Mucosa of stomach (tissue), 1 donor: ENCODE results near the gene EML3.
"Not testable (repeated sequence)": the region's sequence is repeated elsewhere in the genome, so short reads cannot be mapped to it uniquely, and the experiment has no call there.

Experiments
- H3K27me3 ChIP-seq: one replicate; pipeline ENCODE4 v1.7.0; 2013; ENCODE audit warnings: mild to moderate bottlenecking, low read length; ENCODE audit not compliant: control insufficient read depth, insufficient read depth
- H3K36me3 ChIP-seq: one replicate; pipeline ENCODE4 v1.7.0; 2013; ENCODE audit warnings: low read length; ENCODE audit not compliant: control insufficient read depth, insufficient read depth
- H3K4me1 ChIP-seq: one replicate; pipeline ENCODE4 v1.7.0; 2013; ENCODE audit warnings: mild to moderate bottlenecking, low read length; ENCODE audit not compliant: control insufficient read depth, insufficient read depth
- H3K4me3 ChIP-seq: one replicate; pipeline ENCODE4 v1.7.0; 2013; ENCODE audit warnings: low read length
- H3K9ac ChIP-seq: one replicate; pipeline ENCODE4 v1.7.0; 2013; ENCODE audit warnings: mild to moderate bottlenecking, low read length, moderate library complexity
- H3K9me3 ChIP-seq: one replicate; pipeline ENCODE4 v1.7.0; 2013; ENCODE audit warnings: mild to moderate bottlenecking, low read length, moderate library complexity; ENCODE audit not compliant: control insufficient read depth
- donor health status: Pancreatic carcinoma.

EML3 gene

DNA sequence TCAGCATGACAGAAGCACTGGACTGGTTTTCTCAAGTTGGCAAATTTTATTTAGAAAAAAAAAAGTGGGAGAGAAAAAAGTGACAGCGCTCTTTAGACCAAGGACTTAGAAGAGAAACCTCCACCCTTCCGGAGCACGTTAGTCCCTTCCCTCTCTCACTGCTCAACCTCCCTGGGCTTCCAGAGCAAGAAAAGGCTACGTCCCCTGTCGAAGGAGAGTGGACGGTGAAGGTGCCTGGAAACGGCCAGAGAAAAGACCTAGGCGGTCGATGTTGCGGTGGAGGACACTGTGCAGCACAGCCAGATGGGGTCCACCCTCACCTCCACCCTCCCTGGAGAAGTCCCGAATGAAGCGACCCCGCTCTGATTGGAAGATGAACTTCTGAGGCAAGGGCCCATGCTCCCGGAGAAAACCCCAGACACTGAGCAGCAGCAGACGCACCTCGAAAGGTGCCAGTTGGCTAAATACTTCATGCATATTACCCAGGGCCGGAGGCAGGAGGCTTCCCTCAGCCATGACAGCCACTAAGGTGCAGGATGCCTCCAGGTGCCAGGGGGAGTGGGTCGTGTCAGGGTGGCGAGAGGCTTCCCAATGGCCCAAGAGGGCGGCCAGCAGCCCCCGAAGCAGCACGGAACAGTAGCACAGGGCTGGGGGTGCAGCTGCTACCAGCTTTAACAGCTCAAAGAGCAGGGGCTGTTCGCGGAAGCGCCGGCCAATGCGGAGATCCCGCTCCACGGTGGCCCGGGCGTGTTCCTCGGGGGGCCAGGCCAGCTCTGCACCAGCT is 34.4 kb upstream of the EML3 start:
- Histone ChIP-seq H3K27me3 (no peaks in the 10 kb centered on the region), H3K4me1 (peaks cover 21% of the 10 kb centered on the region), H3K9me3 (no peaks in the 10 kb centered on the region), H3K4me3 (no peak overlapping the region), H3K9ac (peak overlapping the region; percentile 22), H3K36me3 (peaks cover 17% of the 10 kb centered on the region)

DNA sequence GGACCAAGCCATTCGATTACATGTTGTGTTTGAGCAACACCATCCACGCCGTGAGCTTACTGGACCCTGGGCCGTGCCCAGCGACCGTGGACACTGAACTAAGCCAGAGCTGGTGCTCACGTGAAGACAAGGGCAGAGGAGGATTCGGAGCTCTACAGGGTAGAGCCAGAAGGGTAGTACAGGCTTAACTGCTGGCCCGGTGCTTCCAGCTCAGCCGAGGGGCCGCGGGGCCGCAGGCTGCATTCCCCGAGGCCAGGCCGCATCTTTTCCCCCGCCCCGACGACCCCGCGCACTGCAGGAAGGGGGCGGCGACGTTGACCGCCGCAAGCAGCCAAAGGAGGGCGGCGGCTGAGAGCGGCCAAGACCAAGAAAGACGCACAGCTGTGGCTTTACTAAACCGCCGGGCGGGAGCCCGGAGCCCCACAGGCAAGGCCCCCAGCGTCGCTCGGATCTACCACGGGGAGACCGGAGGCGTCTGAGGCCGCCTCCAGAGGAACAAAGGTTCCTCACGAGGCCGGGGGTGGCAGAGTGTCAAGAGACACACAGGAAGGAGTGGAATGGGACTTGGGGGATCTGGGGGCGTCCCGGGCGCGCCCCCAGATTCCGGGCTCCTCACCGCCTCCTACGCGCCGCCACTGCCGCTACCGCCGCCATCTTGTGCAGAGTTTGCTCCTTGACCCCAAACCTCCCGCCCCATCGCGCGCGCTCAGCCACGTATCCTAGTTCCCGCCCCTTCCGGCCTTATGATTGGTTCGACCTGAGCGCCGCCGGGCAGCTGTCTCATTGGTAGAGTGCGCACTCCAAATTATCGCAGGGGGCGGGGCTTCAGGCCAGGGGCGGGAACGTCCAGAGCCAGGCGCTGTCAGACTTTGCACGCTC is 33.6 kb upstream of the EML3 start, which contains the start of gene GANAB:
GANAB (minus strand) TSS at position 668 of the 879 bp plus-strand sequence; CDS start at position 654, 14 bp downstream.
- H3K27me3 ChIP-seq = no peaks in the 10 kb centered on the region
- no peaks in the 10 kb centered on the region for H3K9me3 ChIP-seq
- H3K9ac ChIP-seq = peak within 1 kb of the TSS; percentile 69
- peak within 1 kb of the TSS; percentile 60 for H3K4me3 ChIP-seq
- peaks cover 13% of the 10 kb centered on the region for H3K4me1 ChIP-seq
- H3K36me3 ChIP-seq = peaks cover 17% of the 10 kb centered on the region

DNA sequence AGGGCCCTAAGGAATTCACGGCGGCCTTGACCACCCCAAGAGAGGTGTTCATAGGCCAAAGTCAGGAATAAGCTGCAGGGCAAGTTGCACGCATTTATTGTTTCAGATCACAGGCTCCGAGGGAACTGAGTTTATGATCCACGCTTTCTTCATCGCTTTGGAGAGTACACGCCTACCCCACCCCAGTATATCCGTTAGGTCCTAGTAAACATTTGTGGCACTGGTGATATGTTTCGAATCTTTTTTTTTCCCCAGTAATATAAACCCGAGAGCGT is 33.0 kb upstream of the EML3 start:
- Histone ChIP-seq H3K4me3 (peak overlapping the region; percentile 60), H3K9me3 (no peaks in the 10 kb centered on the region), H3K27me3 (no peaks in the 10 kb centered on the region), H3K36me3 (peaks cover 17% of the 10 kb centered on the region), H3K9ac (peak overlapping the region; percentile 69), H3K4me1 (peaks cover 13% of the 10 kb centered on the region)

DNA sequence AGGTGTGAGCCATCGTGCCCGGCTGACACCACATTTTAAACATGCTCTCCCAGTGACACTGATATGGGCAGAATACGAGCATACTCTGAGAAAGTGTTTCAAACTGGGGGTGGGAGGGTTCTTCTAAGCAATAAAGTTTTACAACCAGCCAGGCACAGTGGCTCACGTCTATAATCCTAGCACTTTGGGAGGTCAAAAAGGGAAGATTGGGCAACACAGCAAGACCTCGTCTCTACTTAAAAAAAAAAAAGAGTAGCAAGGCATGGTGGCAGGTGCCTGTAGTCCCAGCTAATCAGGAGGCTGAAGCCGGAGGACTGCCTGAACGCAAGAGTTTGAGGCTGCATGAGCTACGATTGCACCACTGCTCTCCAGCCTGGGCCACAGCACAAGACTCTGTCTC is 31.6 kb upstream of the EML3 start:
- Histone ChIP-seq H3K9ac (no peak overlapping the region), H3K4me3 (no peak overlapping the region), H3K9me3 (no peaks in the 10 kb centered on the region), H3K4me1 (peaks cover 13% of the 10 kb centered on the region), H3K36me3 (peaks cover 14% of the 10 kb centered on the region), H3K27me3 (no peaks in the 10 kb centered on the region)

DNA sequence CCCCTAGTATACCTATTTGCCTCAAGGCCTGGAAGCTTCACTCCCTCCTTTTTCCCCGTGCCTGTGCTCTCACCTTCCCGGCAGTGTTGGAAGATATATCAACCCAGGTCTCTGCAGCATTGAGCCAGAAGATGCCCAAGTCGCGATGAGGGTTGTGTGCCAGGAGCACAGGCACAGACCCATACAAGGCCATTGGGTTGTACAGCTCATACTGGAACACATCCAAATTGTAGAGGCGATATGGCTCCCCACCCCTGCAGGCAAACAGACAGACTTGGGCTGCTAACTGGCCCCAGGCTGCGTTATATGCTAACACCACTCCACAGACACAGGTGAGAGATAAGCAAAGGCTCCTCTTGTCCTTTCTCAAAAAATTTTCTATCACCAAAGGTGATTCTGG is 19.9 kb upstream of the EML3 start:
- Histone ChIP-seq H3K4me3 (no peak overlapping the region), H3K9ac (no peak overlapping the region), H3K27me3 (no peaks in the 10 kb centered on the region), H3K36me3 (peaks cover 44% of the 10 kb centered on the region), H3K4me1 (peaks cover 14% of the 10 kb centered on the region), H3K9me3 (no peaks in the 10 kb centered on the region)

DNA sequence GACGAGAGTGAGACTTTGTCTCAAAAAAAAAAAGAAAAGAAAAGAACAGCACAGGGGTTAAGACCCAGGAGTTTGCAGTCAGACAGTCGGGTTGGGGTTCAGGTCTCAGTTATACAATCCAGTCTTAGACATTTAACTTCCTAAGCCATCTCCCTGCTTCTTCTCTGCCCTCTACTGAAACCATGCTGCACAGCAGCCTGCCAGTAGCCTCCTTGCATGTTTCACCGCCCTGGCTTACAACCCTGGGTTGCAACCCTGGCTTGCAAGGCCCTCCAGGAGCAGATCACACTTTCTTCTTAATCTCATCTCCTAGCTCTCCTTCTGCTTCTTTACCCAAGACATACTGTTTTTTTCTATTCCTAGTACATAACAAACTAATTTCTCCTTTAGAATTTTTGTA is 15.1 kb upstream of the EML3 start:
- peaks cover 43% of the 10 kb centered on the region for H3K36me3 ChIP-seq

DNA sequence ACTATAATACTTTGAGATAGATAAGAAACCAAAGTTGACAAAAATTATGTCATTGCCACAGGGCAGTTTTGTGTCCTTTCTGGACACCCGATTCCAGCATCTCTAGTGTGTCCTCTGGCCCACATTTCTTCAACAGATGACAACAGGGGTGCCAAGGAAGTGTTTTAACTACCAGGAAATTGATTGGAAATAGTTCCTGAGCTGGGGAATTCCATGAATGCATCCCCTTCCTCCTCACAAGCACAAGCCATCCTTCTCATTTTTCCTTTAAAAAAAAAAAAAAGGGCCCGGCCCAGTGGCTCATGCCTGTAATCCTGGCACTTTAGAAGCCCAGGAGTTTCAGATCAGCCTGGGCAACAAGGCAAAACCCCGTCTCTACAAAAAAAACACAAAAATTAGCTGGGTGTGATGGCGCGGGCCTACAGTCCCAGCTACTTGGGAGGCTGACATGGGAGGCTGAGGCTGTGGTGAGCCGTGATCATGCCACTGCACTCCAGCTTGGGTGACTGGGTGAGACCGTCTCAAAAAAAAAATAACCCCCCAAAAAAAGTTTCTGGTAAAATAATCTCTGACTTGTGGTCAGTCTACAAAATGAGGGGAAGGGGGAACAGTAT is 10.0 kb upstream of the EML3 start:
- Histone ChIP-seq H3K4me1 (peaks cover 6% of the 10 kb centered on the region), H3K4me3 (no peak overlapping the region), H3K9me3 (no peaks in the 10 kb centered on the region), H3K27me3 (no peaks in the 10 kb centered on the region), H3K36me3 (peaks cover 18% of the 10 kb centered on the region), H3K9ac (peak overlapping the region; percentile 33)

More for the DNA sequence above, 15.1 kb upstream of the EML3 start:
- peaks cover 3% of the 10 kb centered on the region for H3K4me1 ChIP-seq
- no peaks in the 10 kb centered on the region for H3K9me3 ChIP-seq
- no peak overlapping the region for H3K9ac ChIP-seq
- no peaks in the 10 kb centered on the region for H3K27me3 ChIP-seq
- no peak overlapping the region for H3K4me3 ChIP-seq

DNA sequence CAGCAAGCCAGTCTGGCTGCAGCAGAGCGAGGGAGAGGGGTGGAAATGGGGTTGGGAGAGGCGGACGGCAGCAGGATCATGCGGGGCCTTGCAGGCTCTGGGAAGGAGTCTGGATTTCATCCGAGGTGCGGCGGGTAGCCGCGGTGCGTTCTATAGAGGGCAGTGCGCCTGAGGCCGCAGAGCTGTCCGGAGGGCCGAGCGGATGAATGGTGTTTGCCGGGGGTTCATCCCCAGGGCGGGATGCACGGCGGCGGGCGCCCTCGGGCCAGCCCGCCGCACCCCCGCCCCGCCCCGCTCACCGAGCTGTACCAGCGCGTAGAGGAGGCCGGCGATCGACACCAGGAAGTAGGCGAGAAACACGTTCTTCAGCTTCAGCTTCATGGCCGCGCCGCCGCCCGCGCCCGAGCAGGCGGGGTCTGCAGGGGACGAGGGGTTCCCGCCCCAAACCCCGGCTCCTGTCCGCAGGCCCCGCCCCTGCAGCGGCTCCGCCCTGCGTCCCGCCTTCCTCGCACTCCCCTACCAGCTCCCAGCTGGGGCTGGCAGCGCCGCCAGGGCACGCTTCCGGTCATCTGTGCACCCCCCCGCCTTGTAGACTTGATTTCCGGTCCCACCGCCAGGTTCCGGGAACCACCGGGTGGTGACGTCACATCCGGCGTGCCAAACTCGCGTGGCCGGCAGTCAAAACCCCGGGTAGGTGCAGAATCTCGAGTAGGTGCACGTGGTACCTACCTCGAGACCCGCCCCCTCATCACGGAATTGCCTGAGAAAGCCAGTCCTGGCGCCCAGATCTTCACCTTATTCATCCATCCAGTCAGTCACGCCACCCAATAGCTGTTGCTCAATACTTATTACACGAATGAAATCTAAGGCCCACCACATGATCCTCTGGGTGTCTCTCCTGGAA is 9.2 kb upstream of the EML3 start, which contains the start of gene B3GAT3:
B3GAT3 (minus strand) TSS at position 420 of the 904 bp plus-strand sequence; CDS start at position 381, 39 bp downstream.
- Histone ChIP-seq H3K27me3 (no peaks in the 10 kb centered on the region), H3K4me1 (peaks cover 6% of the 10 kb centered on the region), H3K4me3 (peak within 1 kb of the TSS; percentile 39), H3K36me3 (peaks cover 18% of the 10 kb centered on the region), H3K9me3 (no peaks in the 10 kb centered on the region), H3K9ac (peak within 1 kb of the TSS; percentile 75)

DNA sequence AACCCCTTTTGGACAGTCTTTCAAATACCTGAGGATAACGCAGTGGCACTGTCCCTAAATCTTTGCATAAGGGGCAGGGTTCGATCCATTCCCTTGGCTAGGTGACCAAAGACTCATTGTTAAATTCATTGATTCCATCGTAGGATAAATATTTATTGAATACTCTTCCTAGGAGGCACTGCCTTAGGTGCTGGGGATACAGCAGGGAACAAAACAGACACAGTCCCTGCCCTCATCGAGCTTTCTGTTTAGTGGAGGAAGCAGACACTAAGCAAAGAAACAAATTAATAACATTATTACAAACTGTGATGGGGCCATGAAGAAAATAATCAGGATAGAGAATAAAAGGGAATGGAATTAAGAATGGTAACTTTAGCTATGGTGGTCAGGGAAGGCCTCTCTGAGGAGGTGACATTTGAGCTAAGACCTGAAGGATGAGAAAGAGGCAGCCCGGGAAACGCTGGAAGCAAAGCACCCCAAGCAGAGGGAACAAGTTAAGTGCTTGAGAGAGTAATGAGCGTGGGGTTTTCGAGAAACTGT is 8.5 kb upstream of the EML3 start:
- peaks cover 6% of the 10 kb centered on the region for H3K4me1 ChIP-seq
- no peaks in the 10 kb centered on the region for H3K27me3 ChIP-seq
- peak overlapping the region; percentile 39 for H3K4me3 ChIP-seq
- H3K36me3 ChIP-seq = peaks cover 12% of the 10 kb centered on the region
- H3K9ac ChIP-seq = peak overlapping the region; percentile 75
- no peaks in the 10 kb centered on the region for H3K9me3 ChIP-seq

DNA sequence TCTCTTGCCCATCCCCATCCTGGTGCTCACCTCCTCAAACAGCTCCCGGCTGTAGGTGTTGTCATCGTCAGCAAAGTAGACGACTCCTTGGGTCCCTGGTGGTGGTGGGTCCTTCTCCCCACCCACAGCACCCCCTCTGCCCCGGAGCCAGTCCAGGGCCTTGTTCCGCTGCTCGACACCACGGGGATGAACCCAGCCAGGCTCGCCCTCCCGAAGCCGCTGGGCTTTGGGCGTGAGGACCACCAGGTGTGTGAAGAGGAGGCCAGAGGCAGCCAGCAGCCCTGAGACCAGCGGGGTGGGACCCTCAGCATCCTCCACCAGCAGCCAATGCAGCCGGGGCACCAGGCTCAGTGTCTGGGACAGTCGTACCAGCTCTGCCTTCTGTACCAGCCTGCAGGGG is 4.4 kb upstream of the EML3 start:
- not testable (repeated sequence) for H3K4me3 ChIP-seq, H3K27me3 ChIP-seq, H3K9ac ChIP-seq, H3K9me3 ChIP-seq, H3K36me3 ChIP-seq
- H3K4me1 ChIP-seq = peaks cover 19% of the 10 kb centered on the region

DNA sequence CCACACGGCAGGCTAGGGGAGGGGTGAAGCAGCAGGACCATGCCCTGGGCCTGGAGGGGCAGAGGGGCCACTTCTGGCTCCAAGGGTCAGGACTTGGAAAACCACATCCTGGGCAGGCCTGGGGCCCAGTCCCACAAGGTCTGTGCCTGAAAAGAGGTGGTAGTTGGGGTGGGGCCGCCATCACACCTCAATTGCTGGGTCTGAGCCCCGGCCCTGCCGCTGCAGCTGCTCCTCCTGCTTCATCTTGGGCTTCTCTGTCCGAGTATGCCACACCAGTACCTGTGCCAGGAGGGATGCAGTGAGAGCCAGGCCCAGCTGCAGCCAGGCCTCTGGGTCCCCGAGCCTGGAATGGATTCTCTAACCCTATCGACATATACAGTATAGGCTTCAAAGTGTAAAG is 2.9 kb upstream of the EML3 start:
- Histone ChIP-seq H3K9ac (no peak overlapping the region), H3K4me1 (peaks cover 32% of the 10 kb centered on the region), H3K27me3 (no peaks in the 10 kb centered on the region), H3K4me3 (no peak overlapping the region), H3K9me3 (no peaks in the 10 kb centered on the region), H3K36me3 (no peaks in the 10 kb centered on the region)
